ENCODE results near the gene VBP1.

VBP1 gene

GRCh38 chrX:155279873-155280272 lies 63.6 kb downstream of the VBP1 start:
- no peak for DNase-seq
- H2BK12ac ChIP-seq (ENCODE audit: low read length), result no peak overlapping the region
- H3K23ac ChIP-seq (ENCODE audit: low read length), result no peak overlapping the region
- no peaks in the 10 kb centered on the region for H3K79me2 ChIP-seq (ENCODE audit: control insufficient read depth, insufficient read depth, low read length, poor library complexity)
- no peak overlapping the region for H3K4me3 ChIP-seq (ENCODE audit: low read depth, low read length)
- no peak overlapping the region for H3K4ac ChIP-seq (ENCODE audit: low read depth, low read length)
- WGBS (ENCODE audit: extremely low coverage, insufficient coverage, insufficient read length), result no CpG with 5 or more reads among the region's 1 CpG
- no peaks in the 10 kb centered on the region for H3K4me1 ChIP-seq (ENCODE audit: control insufficient read depth in 1 of 2, insufficient read depth in 2 of 2, low read length in 2 of 2)
- no peak overlapping the region for H4K91ac ChIP-seq (ENCODE audit: low read depth, low read length)
- H3K36me3 ChIP-seq (ENCODE audit: control insufficient read depth in 1 of 2, insufficient read depth in 2 of 2, low read length in 2 of 2), result no peaks in the 10 kb centered on the region
- H3K27me3 ChIP-seq (ENCODE audit: insufficient read depth, low read length), result no peaks in the 10 kb centered on the region
- H3K9ac ChIP-seq (ENCODE audit: low read length), result no peak overlapping the region
- H2AFZ ChIP-seq (ENCODE audit: insufficient read depth, low read length, poor library complexity), result no peak overlapping the region
- no peaks in the 10 kb centered on the region for H3K79me1 ChIP-seq (ENCODE audit: low read length)
- H2BK120ac ChIP-seq (ENCODE audit: insufficient read depth, low read length, poor library complexity), result no peak overlapping the region
- H3K4me2 ChIP-seq (ENCODE audit: low read length), result no peak overlapping the region
- no peak overlapping the region for H3K14ac ChIP-seq (ENCODE audit: low read length)
- H4K12ac ChIP-seq (ENCODE audit: low read depth, low read length), result no peak overlapping the region
- H2BK5ac ChIP-seq (ENCODE audit: low read depth, low read length, poor library complexity), result no peak overlapping the region
- no peak overlapping the region for H3K18ac ChIP-seq (ENCODE audit: low read length)
- H4K8ac ChIP-seq (ENCODE audit: low read depth, low read length), result no peak overlapping the region
- H2AK5ac ChIP-seq (ENCODE audit: low read length), result no peak overlapping the region
- H3K27ac ChIP-seq (ENCODE audit: low read depth, low read length), result no peak overlapping the region
- H3K9me3 ChIP-seq (ENCODE audit: insufficient read depth, low read depth, low read length), result no peaks in the 10 kb centered on the region
